ENCODE measurements around the gene RALGPS2.

RALGPS2 gene

GRCh38 chr1:178867670-178868069, 142.6 kb downstream of the RALGPS2 start:
- no peak for DNase-seq (ENCODE audit: low read depth)

GRCh38 chr1:178868706-178869105, 143.7 kb downstream of the RALGPS2 start:
- DNase-seq (ENCODE audit: low read depth) = no peak

- DNase-seq (ENCODE audit: low read depth) = no peak
These were observed 144.2 kb downstream of the RALGPS2 start for GRCh38 chr1:178869119-178869697.

- DNase-seq (ENCODE audit: low read depth) = no peak
These were observed 145.2 kb downstream of the RALGPS2 start for GRCh38 chr1:178870221-178870620.

DNA sequence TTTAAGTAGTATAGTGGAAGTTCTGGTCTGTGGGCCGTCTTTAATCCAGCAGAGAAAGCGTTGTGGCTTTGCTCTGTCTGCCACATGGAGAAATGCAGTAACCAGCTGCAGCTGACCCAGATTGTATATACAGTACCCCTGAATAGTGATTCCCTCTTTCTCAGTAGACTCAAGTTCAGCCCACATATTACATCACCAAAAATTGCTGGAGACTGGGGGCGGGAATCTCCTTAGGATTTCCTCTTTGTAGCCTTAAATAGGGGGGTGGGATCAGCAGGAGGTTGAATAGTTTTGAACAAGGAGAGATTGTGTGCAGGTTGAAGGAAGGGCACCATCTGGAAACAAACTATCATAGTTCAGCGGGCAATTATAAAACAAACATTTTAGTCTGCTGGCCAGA, 145.9 kb downstream of the RALGPS2 start, which contains the start of gene ANGPTL1:
Gene ANGPTL1 (minus strand): TSS at position 134 of the 400 bp plus-strand sequence. CDS start 5,301 bp downstream, outside the sequence.
- no peak for DNase-seq (ENCODE audit: low read depth)

DNA sequence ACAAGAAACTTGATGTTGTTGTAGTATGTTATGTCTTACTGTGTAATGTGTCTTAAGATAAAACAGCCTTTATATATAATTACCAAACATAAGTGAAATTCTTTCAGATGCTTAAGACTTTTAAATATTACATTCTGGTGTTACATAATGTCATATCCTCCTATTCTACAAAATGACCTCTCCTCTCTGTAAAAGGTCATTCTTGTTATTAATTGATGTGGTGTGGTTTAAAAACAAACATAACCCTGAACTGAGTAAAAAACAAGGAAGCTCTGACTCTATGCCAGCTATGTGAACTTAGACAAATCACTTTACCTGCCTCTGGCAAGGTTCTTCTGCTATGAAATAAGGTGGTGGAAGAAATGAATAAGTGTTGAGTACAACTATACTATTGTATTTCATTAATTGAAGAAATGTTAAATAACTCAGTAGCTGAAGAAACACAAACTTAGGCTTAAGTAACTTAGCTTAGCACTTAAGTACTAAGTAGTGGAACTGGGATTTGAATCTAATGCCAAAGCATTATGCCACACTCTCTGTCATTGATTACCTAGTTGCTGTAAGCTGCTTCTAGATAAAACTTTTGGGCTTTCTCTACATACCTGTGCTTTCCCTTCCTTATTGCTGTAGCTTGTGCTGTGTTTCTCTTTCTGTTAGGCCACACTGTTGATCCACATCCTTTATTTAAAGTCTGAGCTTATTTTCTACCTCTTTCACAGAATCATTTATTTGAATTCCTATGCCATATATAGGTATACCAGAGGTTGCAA, 146.7 kb downstream of the RALGPS2 start:
- no peak for DNase-seq (ENCODE audit: low read depth)

DNA sequence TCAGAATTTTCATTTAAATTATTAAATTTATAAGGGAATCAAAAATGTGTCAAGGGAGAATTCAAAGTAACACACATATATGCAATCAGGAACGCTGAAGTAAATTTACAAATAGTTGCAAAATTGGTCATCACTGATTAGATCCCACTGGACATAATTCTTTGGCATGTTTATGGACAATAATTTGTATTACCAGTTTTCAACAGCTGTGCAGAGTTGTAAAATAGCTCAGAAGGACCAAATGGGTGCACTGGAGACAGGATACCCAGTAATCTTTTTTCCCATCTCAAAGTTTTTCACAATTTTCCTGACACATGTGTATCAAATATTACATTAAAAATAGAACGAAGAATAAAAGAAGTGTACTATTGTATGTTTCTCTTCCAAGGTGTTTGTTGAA, 149.9 kb downstream of the RALGPS2 start:
- no peak for DNase-seq (ENCODE audit: low read depth)

DNA sequence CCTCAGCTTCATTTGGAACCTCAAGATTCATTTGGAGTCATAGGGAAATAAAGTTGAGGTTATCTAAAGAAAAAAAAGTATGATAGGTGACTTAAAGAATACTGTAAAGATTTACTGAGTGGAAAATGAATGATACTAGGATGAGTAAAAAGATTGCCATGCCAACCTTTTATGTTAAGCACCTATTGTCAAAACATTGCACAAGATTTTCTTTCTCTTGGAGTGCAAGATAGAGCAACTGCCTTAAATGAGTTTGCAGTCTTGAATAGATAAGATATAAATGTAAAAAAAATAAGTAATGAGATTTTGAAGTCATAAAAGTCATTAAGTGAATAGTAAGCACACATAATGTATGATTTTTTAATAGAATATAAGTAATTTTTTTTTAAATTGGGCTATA, 150.9 kb downstream of the RALGPS2 start:
- DNase-seq (ENCODE audit: low read depth) = no peak

GRCh38 chr1:178877896-178878295, 152.9 kb downstream of the RALGPS2 start:
- DNase-seq (ENCODE audit: low read depth) = no peak

GRCh38 chr1:178881950-178882349, 156.9 kb downstream of the RALGPS2 start:
- no peak for DNase-seq (ENCODE audit: low read depth)

- DNase-seq (ENCODE audit: low read depth) = no peak
These were observed 160.8 kb downstream of the RALGPS2 start for GRCh38 chr1:178885869-178886268.

DNA sequence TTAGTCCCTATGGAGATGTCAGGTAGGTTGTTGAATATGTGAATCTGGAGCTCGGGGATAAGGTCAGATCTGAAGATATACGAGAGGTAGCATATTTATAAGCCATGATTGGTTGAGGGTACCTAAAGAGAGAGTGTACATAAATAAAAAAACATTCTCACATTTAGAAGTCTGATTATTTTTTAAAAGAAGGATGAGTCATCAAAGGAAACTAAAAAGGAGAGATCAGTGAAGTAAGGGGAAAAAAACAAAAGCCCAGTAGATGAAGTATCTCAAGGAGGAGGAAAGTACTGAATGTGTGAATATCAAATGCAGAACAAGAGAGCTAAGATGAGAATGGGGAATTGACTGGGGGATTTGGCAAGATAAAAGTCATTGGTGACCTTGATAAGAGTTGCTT, 161.5 kb downstream of the RALGPS2 start:
- DNase-seq (ENCODE audit: low read depth) = no peak

DNA sequence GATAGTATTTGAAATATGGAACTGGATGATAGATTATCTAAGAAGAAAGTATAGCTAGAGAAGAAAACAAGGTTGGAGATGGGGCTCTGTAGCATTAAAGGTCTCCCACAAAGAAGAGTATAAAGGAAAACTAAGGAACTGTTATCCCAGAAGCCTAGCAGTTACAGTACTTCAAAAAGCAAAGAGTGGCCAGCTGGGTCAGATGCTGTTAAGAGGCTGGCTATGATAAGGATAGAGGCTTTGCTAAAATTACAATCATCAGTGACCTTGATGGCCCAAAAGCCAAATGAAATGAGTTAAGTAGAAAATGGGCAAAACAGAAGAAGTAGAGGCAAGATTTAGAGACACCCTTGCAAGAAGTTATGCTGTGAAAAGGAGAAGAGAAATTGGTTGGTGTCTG, 170.9 kb downstream of the RALGPS2 start:
- no peak for DNase-seq (ENCODE audit: low read depth)

DNA sequence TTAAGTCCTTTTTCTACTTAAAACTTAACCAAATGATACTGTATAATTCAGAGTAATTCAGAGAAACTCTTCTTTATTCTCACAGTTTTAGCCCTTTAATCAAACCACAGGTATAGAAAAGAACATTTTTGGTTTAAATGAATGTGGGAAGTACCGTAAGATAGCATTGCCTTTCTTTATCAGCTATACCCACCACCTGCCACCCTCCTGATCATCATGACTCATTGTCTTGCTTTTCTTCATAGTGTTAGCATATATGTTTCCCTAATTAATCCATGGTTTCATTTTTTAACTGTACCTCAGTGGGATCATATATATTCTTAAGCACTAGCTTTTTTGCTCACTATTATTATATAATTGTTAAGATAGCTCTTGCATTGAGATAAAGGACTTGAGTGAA, 173.4 kb downstream of the RALGPS2 start:
- no peak for DNase-seq (ENCODE audit: low read depth)

GRCh38 chr1:178899402-178899801, 174.4 kb downstream of the RALGPS2 start:
- DNase-seq (ENCODE audit: low read depth) = no peak

DNA sequence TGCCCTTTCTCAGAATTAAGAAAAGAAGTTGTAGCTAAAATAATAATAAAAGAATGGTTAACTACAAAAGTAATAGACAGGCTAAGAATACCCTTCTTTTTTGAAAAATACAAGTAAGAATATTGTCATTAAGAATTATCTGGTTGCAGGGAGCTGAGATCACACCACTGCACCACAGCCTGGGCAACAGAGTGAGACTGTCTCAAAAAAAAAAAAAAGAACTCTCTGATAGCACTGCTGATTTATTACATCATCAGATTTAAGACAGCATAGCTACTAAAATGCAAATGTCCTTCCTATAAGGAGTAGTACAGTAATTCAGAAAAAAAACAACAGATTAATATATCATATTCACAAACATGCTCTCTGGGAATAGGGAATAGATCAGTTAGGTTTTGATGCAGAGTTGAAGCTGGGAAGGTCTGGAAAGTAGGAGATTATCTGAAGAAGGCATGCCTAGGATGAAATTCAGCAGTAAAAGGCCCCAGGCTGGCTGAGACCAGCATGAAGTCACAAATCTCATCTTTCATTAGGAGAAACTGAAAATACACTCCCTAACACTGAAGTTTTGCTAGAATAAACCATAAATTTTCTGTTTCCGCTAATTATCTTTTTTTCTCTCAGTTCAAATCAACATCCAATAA, 176.6 kb downstream of the RALGPS2 start:
- DNase-seq (ENCODE audit: low read depth) = no peak

- DNase-seq (ENCODE audit: low read depth) = no peak
These were observed 183.3 kb downstream of the RALGPS2 start for GRCh38 chr1:178908358-178908757.

DNA sequence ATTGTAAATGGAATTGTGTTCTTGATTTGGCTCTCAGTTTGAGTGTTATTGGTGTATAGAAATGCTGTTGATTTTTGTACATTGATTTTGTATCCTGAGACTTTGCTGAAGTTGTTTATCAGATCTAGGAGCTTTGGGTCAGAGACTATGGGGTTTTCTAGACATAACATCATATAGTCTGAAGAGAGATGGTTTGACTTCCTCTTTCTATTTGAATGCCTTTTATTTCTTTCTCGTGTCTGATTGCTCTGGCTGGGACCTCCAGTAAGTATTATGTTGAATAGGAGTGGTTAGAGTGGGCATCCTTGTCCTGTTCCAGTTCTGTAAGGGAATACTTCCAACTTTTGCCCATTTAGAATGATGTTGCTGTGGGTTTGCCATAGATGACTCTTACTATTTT, 185.0 kb downstream of the RALGPS2 start:
- DNase-seq (ENCODE audit: low read depth) = no peak

DNA sequence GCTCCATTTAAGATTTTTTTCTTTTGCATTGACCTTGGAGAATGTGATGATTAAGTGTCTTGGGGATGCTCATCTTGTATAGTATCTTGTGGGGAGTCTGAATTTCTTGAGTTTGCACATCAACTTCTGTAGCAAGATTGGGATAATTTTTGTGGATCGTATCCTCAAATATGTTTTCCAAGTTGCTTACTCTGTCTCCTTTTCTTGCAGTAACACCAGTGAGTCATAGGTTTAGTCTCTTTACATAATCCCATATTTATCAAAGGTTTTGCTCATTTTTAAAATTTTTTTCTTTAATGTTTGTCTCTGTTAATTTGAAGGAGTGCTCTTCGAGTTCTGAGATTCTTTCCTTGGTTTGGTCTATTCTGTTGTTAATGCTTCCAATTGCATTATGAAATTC, 187.6 kb downstream of the RALGPS2 start:
- no peak for DNase-seq (ENCODE audit: low read depth)

DNA sequence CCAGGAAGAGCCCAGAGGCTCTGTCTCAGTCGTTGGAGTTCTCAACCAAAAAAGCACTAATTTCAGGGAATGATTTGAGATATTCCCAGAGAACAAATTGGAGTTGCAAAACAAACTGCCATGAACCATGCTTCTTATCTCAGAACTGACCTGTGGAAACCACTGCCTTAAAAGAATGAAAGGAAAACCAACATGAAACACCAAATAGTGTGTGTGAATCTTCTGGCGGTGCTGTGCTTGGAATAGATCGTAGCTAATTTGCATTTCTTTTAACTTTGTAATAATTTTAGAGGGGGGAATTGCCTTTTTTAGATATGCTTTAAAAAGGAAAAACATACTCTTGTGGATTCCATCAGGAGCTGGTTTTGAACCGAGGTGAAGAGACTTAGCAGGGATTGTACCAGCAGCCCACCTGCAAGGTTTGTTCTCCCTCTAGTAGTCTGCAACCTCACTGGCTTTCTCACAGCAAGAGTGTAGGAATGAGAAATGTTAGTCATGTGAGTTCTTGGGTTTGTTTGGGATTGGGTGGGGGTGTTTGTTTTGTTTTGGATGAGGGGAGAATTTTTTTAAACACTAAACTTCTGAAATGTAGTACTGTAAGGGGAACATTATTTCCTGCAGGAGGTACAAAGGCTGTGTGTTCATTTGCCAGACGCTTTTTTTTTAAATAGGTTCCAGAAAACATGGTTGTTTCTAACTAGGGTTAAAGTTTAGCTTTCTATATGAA, 191.6 kb downstream of the RALGPS2 start:
- DNase-seq (ENCODE audit: low read depth) = no peak

DNA sequence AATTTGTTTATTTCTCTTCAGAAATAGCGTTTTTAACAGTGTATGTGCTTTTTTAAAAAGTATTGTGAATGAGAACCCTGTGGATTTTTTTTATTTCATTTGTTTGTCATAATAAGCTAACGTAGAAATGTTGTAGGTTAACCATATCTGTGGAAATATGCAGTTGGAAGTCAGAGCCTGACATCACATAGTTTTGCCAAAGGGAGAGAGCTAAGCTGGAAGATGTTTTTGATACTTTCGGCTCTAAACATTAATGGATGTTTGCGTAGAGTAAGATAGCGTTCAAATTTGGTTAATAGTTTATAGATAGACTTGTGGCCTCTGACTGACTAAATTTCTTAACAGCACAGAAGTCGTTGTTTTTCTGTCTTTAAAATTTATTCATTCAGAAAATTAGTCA, 193.3 kb downstream of the RALGPS2 start:
- DNase-seq (ENCODE audit: low read depth) = no peak

DNA sequence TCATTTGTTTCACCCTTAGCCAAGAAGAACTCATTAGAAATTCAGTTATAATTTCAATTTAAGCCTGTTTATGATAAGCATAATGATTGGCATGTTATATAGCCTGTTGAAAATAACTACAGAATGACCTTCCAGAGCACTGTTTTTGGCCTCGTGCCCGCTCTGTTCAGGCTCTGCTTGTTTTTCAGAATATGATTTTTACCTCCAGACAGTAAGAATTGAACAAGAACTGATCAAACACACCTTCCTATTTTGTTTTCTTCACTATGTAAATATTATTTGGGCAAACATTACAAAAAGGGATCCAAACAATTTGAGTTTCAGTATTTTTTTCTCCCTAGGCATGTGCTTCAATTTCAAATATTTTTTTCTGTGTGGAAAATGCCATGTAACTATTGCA, 193.9 kb downstream of the RALGPS2 start:
- DNase-seq (ENCODE audit: low read depth) = no peak

GRCh38 chr1:178919581-178919980, 194.5 kb downstream of the RALGPS2 start:
- DNase-seq (ENCODE audit: low read depth) = no peak

All from HS-27A (cell line).